WERI-Rb-1 (cell line): ENCODE data around the gene IKZF2.
"Not testable (repeated sequence)": the region's sequence is repeated elsewhere in the genome, so short reads cannot be mapped to it uniquely, and the experiment has no call there.

ENCODE experiments used
- DNase-seq: peaks from one replicate; pipeline ENCODE4 v3.0.0-alpha.2; 2020
- H3K27ac ChIP-seq: fragments of 250-450 bp; sonication (Bioruptor Pico); 2 replicates; pipeline ENCODE4 v1.5.1; 2020; ENCODE audit warnings: mild to moderate bottlenecking, moderate library complexity
- H3K27me3 ChIP-seq: fragments of 250-450 bp; sonication (Bioruptor Pico); 2 replicates; pipeline ENCODE4 v1.5.1; 2021; ENCODE audit warnings: mild to moderate bottlenecking, low read depth, moderate library complexity; ENCODE audit not compliant: insufficient read depth, severe bottlenecking
- H3K36me3 ChIP-seq: fragments of 250-450 bp; sonication (Bioruptor Pico); 2 replicates; pipeline ENCODE4 v1.5.1; 2020; ENCODE audit warnings: mild to moderate bottlenecking, moderate library complexity
- H3K4me3 ChIP-seq: 2 replicates; pipeline ENCODE4 v1.5.1; 2011; ENCODE audit warnings: low read depth, mild to moderate bottlenecking, control low read depth, low read length
- H3K9me3 ChIP-seq: fragments of 250-450 bp; sonication (Bioruptor Pico); 2 replicates; pipeline ENCODE4 v1.5.1; 2021; ENCODE audit warnings: mild to moderate bottlenecking, moderate library complexity; ENCODE audit not compliant: severe bottlenecking
- CTCF ChIP-seq: IDR thresholded peaks from 2 replicates; pipeline ENCODE4 v1.5.1; 2011; ENCODE audit warnings: low read depth, mild to moderate bottlenecking, control low read depth, inconsistent platforms, low read length

Gene IKZF2

GRCh38 chr2:213032607-213033006 lies 118.8 kb downstream of the IKZF2 start:
- H3K27ac ChIP-seq = no peak overlapping the region
- TF ChIP-seq CTCF = no peak
- no peaks in the 10 kb centered on the region for H3K27me3 ChIP-seq
- no peak for DNase-seq
- H3K4me3 ChIP-seq = no peak overlapping the region
- no peaks in the 10 kb centered on the region for H3K9me3 ChIP-seq
- H3K36me3 ChIP-seq = no peaks in the 10 kb centered on the region

DNA sequence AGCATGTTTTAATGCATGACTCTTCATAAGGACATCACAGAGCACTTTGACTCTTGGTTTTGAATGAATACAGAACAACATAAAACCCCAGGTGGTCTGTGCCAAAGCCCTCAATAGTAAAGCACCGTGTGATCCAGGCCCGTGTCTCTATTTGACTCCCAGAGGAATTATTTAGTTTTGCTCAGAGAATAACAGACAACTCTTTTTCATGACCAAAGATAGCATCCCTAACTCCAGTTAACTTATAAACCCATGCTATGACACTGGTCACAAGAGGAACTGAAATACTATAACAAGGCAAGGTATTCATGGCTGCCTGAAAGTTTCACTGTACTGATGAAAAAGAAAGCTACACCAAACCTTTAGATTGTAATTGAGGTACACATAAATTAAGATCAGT lies 128.4 kb downstream of the IKZF2 start:
- H3K27me3 ChIP-seq = no peaks in the 10 kb centered on the region
- DNase-seq = no peak
- no peak for TF ChIP-seq CTCF
- H3K36me3 ChIP-seq = no peaks in the 10 kb centered on the region
- no peaks in the 10 kb centered on the region for H3K9me3 ChIP-seq
- H3K4me3 ChIP-seq = no peak overlapping the region
- no peak overlapping the region for H3K27ac ChIP-seq

GRCh38 chr2:213021971-213022899 lies 129.2 kb downstream of the IKZF2 start:
- Histone ChIP-seq H3K4me3 (no peak overlapping the region), H3K36me3 (no peaks in the 10 kb centered on the region), H3K27ac (no peak overlapping the region), H3K9me3 (no peaks in the 10 kb centered on the region), H3K27me3 (no peaks in the 10 kb centered on the region)
- no peak for TF ChIP-seq CTCF
- DNase-seq = no peak

GRCh38 chr2:213020913-213021312 lies 130.5 kb downstream of the IKZF2 start:
- H3K27ac ChIP-seq, H3K36me3 ChIP-seq, DNase-seq, H3K27me3 ChIP-seq, H3K9me3 ChIP-seq, H3K4me3 ChIP-seq: not testable (repeated sequence)

- Histone ChIP-seq H3K27ac (no peak overlapping the region), H3K36me3 (no peaks in the 10 kb centered on the region), H3K9me3 (no peaks in the 10 kb centered on the region), H3K4me3 (no peak overlapping the region), H3K27me3 (no peaks in the 10 kb centered on the region)
- no peak for DNase-seq
- TF ChIP-seq CTCF = no peak
Observed at GRCh38 chr2:213020268-213020667, 131.1 kb downstream of the IKZF2 start.

GRCh38 chr2:213019368-213019767 lies 132.0 kb downstream of the IKZF2 start:
- H3K27me3 ChIP-seq = no peaks in the 10 kb centered on the region
- H3K9me3 ChIP-seq = no peaks in the 10 kb centered on the region
- TF ChIP-seq CTCF = no peak
- no peak overlapping the region for H3K27ac ChIP-seq
- H3K36me3 ChIP-seq = no peaks in the 10 kb centered on the region
- H3K4me3 ChIP-seq = no peak overlapping the region
- DNase-seq = no peak
